NCI-H446 treated with DMSO at 0.1 percent for 48 hours (cell line): Measurements from ENCODE around the gene ZNF829.

ENCODE experiments used
- DNase-seq: peaks from one replicate; lab custom pipeline; 2025; lab: John Stamatoyannopoulos, UW

The ZNF829 gene

GRCh38 chr19:36915992-36916830 is at the start of gene ZNF829, which contains the start of gene ZNF568:
TSS of gene ZNF829 (minus strand) at chr19:36916291. CDS start at chr19:36915167, 1,124 bp downstream.
TSS of gene ZNF568 (plus strand) at chr19:36916332. CDS start at chr19:36922771, 6,439 bp downstream.
- peak; percentile 76 for DNase-seq

GRCh38 chr19:36963280-36963679 is 47.2 kb upstream of the ZNF829 start:
- peak; percentile 82 for DNase-seq

- no peak for DNase-seq
Observed at GRCh38 chr19:36962346-36962745, 46.3 kb upstream of the ZNF829 start.

- DNase-seq, result no peak
Observed at GRCh38 chr19:36950335-36951119, 34.4 kb upstream of the ZNF829 start.

GRCh38 chr19:36939153-36939552 is 23.1 kb upstream of the ZNF829 start:
- no peak for DNase-seq

- DNase-seq, result no peak
Observed at GRCh38 chr19:36931684-36932083, 15.6 kb upstream of the ZNF829 start.

- no peak for DNase-seq
Observed at GRCh38 chr19:36918090-36918489, 2.0 kb upstream of the ZNF829 start.

GRCh38 chr19:36916991-36917390 is 900 bp upstream of the ZNF829 start:
- DNase-seq, result no peak

GRCh38 chr19:36898422-36898821 is 17.7 kb downstream of the ZNF829 start:
- DNase-seq, result no peak

GRCh38 chr19:36894849-36895383 is 21.2 kb downstream of the ZNF829 start:
- DNase-seq, result no peak

- no peak for DNase-seq
Observed at GRCh38 chr19:36891768-36892357, 24.2 kb downstream of the ZNF829 start.

- DNase-seq, result no peak
Observed at GRCh38 chr19:36876993-36877938, 38.8 kb downstream of the ZNF829 start.

- no peak for DNase-seq
Observed at GRCh38 chr19:36851898-36852297, 64.2 kb downstream of the ZNF829 start.

GRCh38 chr19:36850559-36851442 is 65.3 kb downstream of the ZNF829 start, which contains the start of gene ZNF345:
TSS of gene ZNF345 (plus strand) at chr19:36850876. CDS start at chr19:36876831, 25,955 bp downstream.
- DNase-seq, result peak; percentile 78

- DNase-seq, result peak; percentile 56
Observed at GRCh38 chr19:36849701-36850558, 66.2 kb downstream of the ZNF829 start.

GRCh38 chr19:36847968-36848367 is 68.1 kb downstream of the ZNF829 start:
- no peak for DNase-seq

- DNase-seq, result no peak
Observed at GRCh38 chr19:36838784-36839324, 77.2 kb downstream of the ZNF829 start.
